Lower lobe of right lung (tissue), 2 donors: ENCODE results near the gene TMPRSS11F. TPM values are rescaled to one million over a fixed set of nuclear protein-coding genes. Genes with fewer than 3 reads are reported as not detected.

Experiments used
- ATAC-seq, 2 donors: fragments of 200-7000 bp; cut with Tn5 transposase; one replicate each; pipeline ENCODE4 v1.9.1; 2020 to 2022; ENCODE audit warnings: mild to moderate bottlenecking in 2 of 2, moderate library complexity in 2 of 2
- DNase-seq: peaks from one replicate; pipeline ENCODE4 v3.0.0-alpha.2; 2020
- H3K27ac ChIP-seq: fragments of 200-600 bp; one replicate; pipeline ENCODE4 v1.8.0; 2022
- H3K27me3 ChIP-seq: fragments of 200-600 bp; one replicate; pipeline ENCODE4 v1.8.0; 2022; ENCODE audit warnings: low read depth
- H3K36me3 ChIP-seq: fragments of 200-600 bp; one replicate; pipeline ENCODE4 v1.8.0; 2022; ENCODE audit warnings: mild to moderate bottlenecking
- H3K4me1 ChIP-seq: fragments of 200-600 bp; one replicate; pipeline ENCODE4 v1.8.0; 2022
- H3K4me3 ChIP-seq: fragments of 200-600 bp; one replicate; pipeline ENCODE4 v1.8.0; 2022; ENCODE audit warnings: mild to moderate bottlenecking
- H3K9me3 ChIP-seq: fragments of 200-600 bp; one replicate; pipeline ENCODE4 v1.8.0; 2022
- CTCF ChIP-seq: fragments of 200-600 bp; IDR thresholded peaks from one replicate; pipeline ENCODE4 v1.8.0; 2022; ENCODE audit warnings: antibody characterized with exemption, mild to moderate bottlenecking
- intact Hi-C: fragments of 100-400 bp; cut with DNase I; formaldehyde crosslinking; loops from one replicate; pipeline ENCODE4 v1.11.0; 2022
- total RNA-seq: library from RNA; stranded (reverse); fragmentation: NEBNext Ultra II Directional; extraction: Animal tissue kit (Norgen Biotek cat#: 25700); gene quantifications from one replicate; pipeline ENCODE4 v1.2.1, GENCODE V29; 2021
- donor health status: DM: no; HTN: yes; CAD: no; lungs with severe emphysema.

TMPRSS11F gene
- total RNA-seq, 1 donor from 2014 or later, result not detected

GRCh38 chr4:68082758-68083157, 46.9 kb downstream of the TMPRSS11F start:
- H3K27ac ChIP-seq, result no peak overlapping the region
- no peaks in the 10 kb centered on the region for H3K36me3 ChIP-seq
- DNase-seq, result no peak
- H3K9me3 ChIP-seq, result peaks cover 4% of the 10 kb centered on the region
- peak in 1 of 2 donors; percentile 47 for ATAC-seq
- intact Hi-C loops, result no loop called here
- no peaks in the 10 kb centered on the region for H3K27me3 ChIP-seq
- no peaks in the 10 kb centered on the region for H3K4me1 ChIP-seq
- no peak for TF ChIP-seq CTCF
- H3K4me3 ChIP-seq, result no peak overlapping the region

DNA sequence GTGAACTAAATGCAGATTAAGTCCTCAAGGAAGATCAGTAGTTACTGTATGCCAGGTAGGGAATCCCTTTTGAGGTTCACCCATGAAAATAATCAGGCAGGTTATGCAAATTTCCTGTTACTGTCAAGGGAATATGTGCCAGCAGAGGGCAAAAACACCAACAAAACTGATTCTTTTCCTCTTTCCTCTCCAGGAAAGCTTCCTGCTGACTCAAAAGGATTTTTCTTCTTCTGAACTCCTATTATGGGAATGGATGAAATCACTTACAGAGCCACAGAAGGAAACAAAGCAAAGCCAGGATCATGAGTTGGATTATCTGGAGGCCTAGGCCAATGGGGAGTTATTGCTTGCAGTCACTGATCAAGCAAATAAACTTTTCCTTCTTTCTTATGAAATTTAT, 49.7 kb downstream of the TMPRSS11F start:
- Histone ChIP-seq H3K27ac (no peak overlapping the region), H3K27me3 (no peaks in the 10 kb centered on the region), H3K4me3 (no peak overlapping the region), H3K4me1 (no peaks in the 10 kb centered on the region), H3K36me3 (no peaks in the 10 kb centered on the region), H3K9me3 (no peaks in the 10 kb centered on the region)
- TF ChIP-seq CTCF, result no peak
- DNase-seq (no peak), ATAC-seq (no peak)
- intact Hi-C loops, result no loop called here

DNA sequence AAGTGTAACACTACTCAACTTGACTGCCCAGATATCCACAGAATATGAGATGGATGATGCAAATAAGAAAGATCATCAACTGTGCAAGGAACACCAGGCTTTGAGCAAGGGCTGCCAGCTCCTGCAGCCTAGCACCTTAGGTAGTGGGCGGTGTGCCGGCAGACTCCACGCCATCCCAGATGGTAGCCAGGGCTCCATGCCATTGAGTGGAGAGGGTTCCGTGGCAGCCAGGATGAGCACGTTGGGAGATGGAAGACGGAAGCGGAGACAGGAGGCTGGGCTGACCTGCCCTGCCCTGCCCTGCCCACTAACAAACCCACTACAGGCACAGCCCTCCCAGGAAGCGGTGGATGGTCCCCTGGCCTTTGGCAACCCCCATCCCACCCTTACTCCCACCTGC, 51.9 kb downstream of the TMPRSS11F start:
- H3K27me3 ChIP-seq, result no peaks in the 10 kb centered on the region
- ATAC-seq (no peak), DNase-seq (no peak)
- no peaks in the 10 kb centered on the region for H3K9me3 ChIP-seq
- H3K4me1 ChIP-seq, result no peaks in the 10 kb centered on the region
- intact Hi-C loops, result no loop called here
- no peak for TF ChIP-seq CTCF
- H3K4me3 ChIP-seq, result no peak overlapping the region
- H3K36me3 ChIP-seq, result no peaks in the 10 kb centered on the region
- H3K27ac ChIP-seq, result no peak overlapping the region

- Histone ChIP-seq H3K4me1 (no peaks in the 10 kb centered on the region), H3K9me3 (no peaks in the 10 kb centered on the region), H3K36me3 (no peaks in the 10 kb centered on the region), H3K27ac (no peak overlapping the region), H3K27me3 (no peaks in the 10 kb centered on the region), H3K4me3 (no peak overlapping the region)
- DNase-seq (no peak), ATAC-seq (no peak)
- intact Hi-C loops, result no loop called here
- no peak for TF ChIP-seq CTCF
Observed at GRCh38 chr4:68077301-68077700, 52.4 kb downstream of the TMPRSS11F start.

- Histone ChIP-seq H3K9me3 (no peaks in the 10 kb centered on the region), H3K36me3 (no peaks in the 10 kb centered on the region), H3K4me1 (no peaks in the 10 kb centered on the region), H3K27ac (no peak overlapping the region), H3K27me3 (no peaks in the 10 kb centered on the region), H3K4me3 (no peak overlapping the region)
- DNase-seq (no peak), ATAC-seq (no peak)
- intact Hi-C loops, result no loop called here
- no peak for TF ChIP-seq CTCF
Observed at GRCh38 chr4:68076194-68076593, 53.5 kb downstream of the TMPRSS11F start.

DNA sequence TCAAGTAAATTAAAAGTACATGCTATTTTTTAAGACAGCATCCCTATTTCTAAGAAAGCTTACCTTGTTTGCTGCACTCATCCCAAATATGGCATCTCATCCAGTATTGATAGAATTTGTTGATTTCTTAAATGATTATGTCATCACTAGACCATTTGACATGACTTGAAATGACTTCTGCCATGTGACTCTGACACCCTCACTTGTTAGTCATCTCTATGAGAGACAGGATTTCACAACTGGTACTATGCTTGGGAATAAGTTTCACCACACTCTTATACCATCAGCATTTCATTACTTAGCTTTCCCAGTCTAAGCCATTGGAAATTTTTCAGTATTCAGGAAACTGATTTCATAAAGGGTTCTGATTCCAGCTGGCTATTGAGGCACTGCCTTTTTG, 55.3 kb downstream of the TMPRSS11F start:
- no peaks in the 10 kb centered on the region for H3K9me3 ChIP-seq
- no peaks in the 10 kb centered on the region for H3K4me1 ChIP-seq
- DNase-seq, result no peak
- no peaks in the 10 kb centered on the region for H3K27me3 ChIP-seq
- H3K36me3 ChIP-seq, result no peaks in the 10 kb centered on the region
- no peak overlapping the region for H3K4me3 ChIP-seq
- no peak overlapping the region for H3K27ac ChIP-seq
- ATAC-seq, result no peak
- TF ChIP-seq CTCF, result no peak
- intact Hi-C loops, result no loop called here
